ENCODE measurements around the gene SLC12A8.

- no peak for TF ChIP-seq CTCF (conservative IDR thresholded peaks at IDR 0.05; ENCODE audit: low read length)
- TF ChIP-seq EZH2phosphoT487 (IDR thresholded peaks at IDR 0.05; ENCODE audit: borderline replicate concordance), result no peak
These were observed 151.4 kb downstream of the SLC12A8 start for GRCh38 chr3:125061170-125061569.

Data from Loucy (cell line).